Measurements from ENCODE around the gene ARV1. TPM values are rescaled to one million over a fixed set of nuclear protein-coding genes. Genes with fewer than 3 reads are reported as not detected.
"Not testable (repeated sequence)": the region's sequence is repeated elsewhere in the genome, so short reads cannot be mapped to it uniquely, and the experiment has no call there.

The ARV1 gene
- total RNA-seq, 1 donor from 2014 or later = 21.2 TPM

- FAIRE-seq (no peak), DNase-seq (ENCODE audit: low spot score in 2 of 2) (no peak)
Observed at GRCh38 chr1:230976360-230976759, 2.5 kb upstream of the ARV1 start.

- no peak for FAIRE-seq
- no peak for DNase-seq (ENCODE audit: low spot score in 2 of 2)
Observed at GRCh38 chr1:230976825-230977747, 1.8 kb upstream of the ARV1 start.

- FAIRE-seq (no peak), DNase-seq (ENCODE audit: low spot score in 2 of 2) (peak; percentile 22 to 34)
Observed at GRCh38 chr1:230977761-230978490, 968 bp upstream of the ARV1 start.

GRCh38 chr1:230979389-230979716, 459 bp downstream of the ARV1 start:
- no peak for FAIRE-seq
- no peak for DNase-seq (ENCODE audit: low spot score in 2 of 2)

- DNase-seq (ENCODE audit: low spot score in 2 of 2) (no peak), FAIRE-seq (no peak)
Observed at GRCh38 chr1:230979952-230980351, 1.1 kb downstream of the ARV1 start.

GRCh38 chr1:230982696-230983095, 3.8 kb downstream of the ARV1 start:
- FAIRE-seq (no peak), DNase-seq (ENCODE audit: low spot score in 2 of 2) (no peak)

- DNase-seq (ENCODE audit: low spot score in 2 of 2) = no peak
- FAIRE-seq = no peak
Observed at GRCh38 chr1:230983811-230984210, 4.9 kb downstream of the ARV1 start.

- DNase-seq (ENCODE audit: low spot score in 2 of 2); FAIRE-seq: not testable (repeated sequence)
Observed at GRCh38 chr1:230984622-230985515, 6.0 kb downstream of the ARV1 start.

GRCh38 chr1:230985711-230986110, 6.8 kb downstream of the ARV1 start:
- FAIRE-seq (no peak), DNase-seq (ENCODE audit: low spot score in 2 of 2) (no peak)

GRCh38 chr1:230986976-230987375, 8.1 kb downstream of the ARV1 start:
- FAIRE-seq = no peak
- no peak for DNase-seq (ENCODE audit: low spot score in 2 of 2)

GRCh38 chr1:230987448-230987847, 8.6 kb downstream of the ARV1 start:
- DNase-seq (ENCODE audit: low spot score in 2 of 2) (no peak), FAIRE-seq (no peak)

GRCh38 chr1:230992100-230992774, 13.3 kb downstream of the ARV1 start:
- DNase-seq (ENCODE audit: low spot score in 2 of 2) (no peak), FAIRE-seq (no peak)

GRCh38 chr1:230994860-230995259, 16.0 kb downstream of the ARV1 start:
- no peak for DNase-seq (ENCODE audit: low spot score in 2 of 2)
- no peak for FAIRE-seq

- no peak for DNase-seq (ENCODE audit: low spot score in 2 of 2)
- FAIRE-seq = no peak
Observed at GRCh38 chr1:231000201-231000600, 21.3 kb downstream of the ARV1 start.

- DNase-seq (ENCODE audit: low spot score in 2 of 2) = no peak
- no peak for FAIRE-seq
Observed at GRCh38 chr1:231000639-231001038, 21.7 kb downstream of the ARV1 start.

- DNase-seq (ENCODE audit: low spot score in 2 of 2) (no peak), FAIRE-seq (no peak)
Observed at GRCh38 chr1:231001892-231002291, 23.0 kb downstream of the ARV1 start.

GRCh38 chr1:231007535-231007934, 28.6 kb downstream of the ARV1 start:
- FAIRE-seq; DNase-seq (ENCODE audit: low spot score in 2 of 2): not testable (repeated sequence)

- FAIRE-seq (no peak), DNase-seq (ENCODE audit: low spot score in 2 of 2) (no peak)
Observed at GRCh38 chr1:231011360-231011759, 32.5 kb downstream of the ARV1 start.

- no peak for DNase-seq (ENCODE audit: low spot score in 2 of 2)
- FAIRE-seq = no peak
Observed at GRCh38 chr1:231011963-231012362, 33.1 kb downstream of the ARV1 start.

GRCh38 chr1:231013391-231014015, 34.6 kb downstream of the ARV1 start:
- DNase-seq (ENCODE audit: low spot score in 2 of 2) (no peak), FAIRE-seq (no peak)

All from frontal cortex (tissue), 4 donors.